Measurements from ENCODE around the gene ASF1B. TPM values are rescaled to one million over a fixed set of nuclear protein-coding genes. Genes with fewer than 3 reads are reported as not detected.
A peak's percentile ranks its signal among the peaks of the same experiment; 100 is the strongest.

ASF1B gene
- total and polyA plus RNA-seq, 4 donors: 2.7 to 11.5 (median 8.6) TPM

- H3K4me1 ChIP-seq (ENCODE audit: control insufficient read depth, insufficient read depth, low read length): no peaks in the 10 kb centered on the region
- no peaks in the 10 kb centered on the region for H3K27me3 ChIP-seq (ENCODE audit: control insufficient read depth, insufficient read depth, low read length)
- no peak overlapping the region for H3K27ac ChIP-seq (ENCODE audit: low read depth, low read length)
- H3K9me3 ChIP-seq (ENCODE audit: control insufficient read depth, insufficient read depth, low read length): no peaks in the 10 kb centered on the region
- H3K36me3 ChIP-seq (ENCODE audit: control insufficient read depth, insufficient read depth, low read length): peaks cover 87% of the 10 kb centered on the region
- DNase-seq (ENCODE audit: low read depth in 4 of 6, low spot score in 6 of 6): no peak
- WGBS (ENCODE audit: insufficient coverage): 94% methylated on average over 8 of the region's 11 CpGs
- H3K4me3 ChIP-seq (ENCODE audit: low read depth, low read length): no peak overlapping the region
Measured at GRCh38 chr19:14102102-14102696, 34.2 kb downstream of the ASF1B start.

- no peak for DNase-seq (ENCODE audit: low read depth in 4 of 6, low spot score in 6 of 6)
- H3K27me3 ChIP-seq (ENCODE audit: control insufficient read depth, insufficient read depth, low read length): no peaks in the 10 kb centered on the region
- H3K27ac ChIP-seq (ENCODE audit: low read depth, low read length): no peak overlapping the region
- 97% methylated on average over 5 of the region's 6 CpGs for WGBS (ENCODE audit: insufficient coverage)
- no peaks in the 10 kb centered on the region for H3K4me1 ChIP-seq (ENCODE audit: control insufficient read depth, insufficient read depth, low read length)
- H3K9me3 ChIP-seq (ENCODE audit: control insufficient read depth, insufficient read depth, low read length): no peaks in the 10 kb centered on the region
- H3K4me3 ChIP-seq (ENCODE audit: low read depth, low read length): no peak overlapping the region
- H3K36me3 ChIP-seq (ENCODE audit: control insufficient read depth, insufficient read depth, low read length): peaks cover 87% of the 10 kb centered on the region
Measured at GRCh38 chr19:14101003-14101545, 35.3 kb downstream of the ASF1B start.

- Histone ChIP-seq H3K4me3 (ENCODE audit: low read depth, low read length) (no peak overlapping the region), H3K27me3 (ENCODE audit: control insufficient read depth, insufficient read depth, low read length) (no peaks in the 10 kb centered on the region), H3K36me3 (ENCODE audit: control insufficient read depth, insufficient read depth, low read length) (peaks cover 66% of the 10 kb centered on the region), H3K4me1 (ENCODE audit: control insufficient read depth, insufficient read depth, low read length) (no peaks in the 10 kb centered on the region), H3K9me3 (ENCODE audit: control insufficient read depth, insufficient read depth, low read length) (no peaks in the 10 kb centered on the region), H3K27ac (ENCODE audit: low read depth, low read length) (no peak overlapping the region)
- WGBS (ENCODE audit: insufficient coverage): 79% methylated on average over 21 of the region's 21 CpGs
- DNase-seq (ENCODE audit: low read depth in 4 of 6, low spot score in 6 of 6): no peak
Measured at GRCh38 chr19:14097532-14098151, 38.7 kb downstream of the ASF1B start.

- WGBS (ENCODE audit: insufficient coverage): 100% methylated on average over 4 of the region's 11 CpGs
- no peak overlapping the region for H3K27ac ChIP-seq (ENCODE audit: low read depth, low read length)
- H3K9me3 ChIP-seq (ENCODE audit: control insufficient read depth, insufficient read depth, low read length): no peaks in the 10 kb centered on the region
- H3K36me3 ChIP-seq (ENCODE audit: control insufficient read depth, insufficient read depth, low read length): peaks cover 54% of the 10 kb centered on the region
- DNase-seq (ENCODE audit: low read depth in 4 of 6, low spot score in 6 of 6): no peak
- H3K4me1 ChIP-seq (ENCODE audit: control insufficient read depth, insufficient read depth, low read length): peaks cover 9% of the 10 kb centered on the region
- H3K27me3 ChIP-seq (ENCODE audit: control insufficient read depth, insufficient read depth, low read length): no peaks in the 10 kb centered on the region
- no peak overlapping the region for H3K4me3 ChIP-seq (ENCODE audit: low read depth, low read length)
Measured at GRCh38 chr19:14096272-14096992, 40.0 kb downstream of the ASF1B start.

DNA sequence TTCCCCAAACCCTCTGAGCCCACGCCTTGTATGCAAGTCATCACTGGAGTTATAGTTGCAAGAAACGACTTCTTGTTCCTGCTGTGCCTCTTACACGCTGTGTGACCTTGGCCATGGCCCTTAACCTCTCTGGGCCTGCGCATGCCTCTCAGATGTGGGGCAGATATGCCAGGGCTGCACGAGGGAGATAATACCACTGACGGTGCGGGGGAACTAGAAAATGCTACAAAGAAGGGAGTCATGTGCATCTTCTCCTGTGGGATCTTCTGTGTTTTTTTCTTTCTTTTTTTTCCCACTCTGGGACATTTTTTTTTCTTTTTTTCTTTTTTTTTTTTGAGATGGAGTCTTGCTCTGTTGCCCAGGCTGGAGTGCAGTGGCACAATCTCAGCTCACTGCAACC is 41.5 kb downstream of the ASF1B start:
- DNase-seq (ENCODE audit: low read depth in 4 of 6, low spot score in 6 of 6): no peak
- H3K36me3 ChIP-seq (ENCODE audit: control insufficient read depth, insufficient read depth, low read length): peaks cover 39% of the 10 kb centered on the region
- 88% methylated on average over 4 of the region's 7 CpGs for WGBS (ENCODE audit: insufficient coverage)
- no peak overlapping the region for H3K27ac ChIP-seq (ENCODE audit: low read depth, low read length)
- H3K4me1 ChIP-seq (ENCODE audit: control insufficient read depth, insufficient read depth, low read length): peaks cover 11% of the 10 kb centered on the region
- no peaks in the 10 kb centered on the region for H3K27me3 ChIP-seq (ENCODE audit: control insufficient read depth, insufficient read depth, low read length)
- no peaks in the 10 kb centered on the region for H3K9me3 ChIP-seq (ENCODE audit: control insufficient read depth, insufficient read depth, low read length)
- H3K4me3 ChIP-seq (ENCODE audit: low read depth, low read length): no peak overlapping the region

DNA sequence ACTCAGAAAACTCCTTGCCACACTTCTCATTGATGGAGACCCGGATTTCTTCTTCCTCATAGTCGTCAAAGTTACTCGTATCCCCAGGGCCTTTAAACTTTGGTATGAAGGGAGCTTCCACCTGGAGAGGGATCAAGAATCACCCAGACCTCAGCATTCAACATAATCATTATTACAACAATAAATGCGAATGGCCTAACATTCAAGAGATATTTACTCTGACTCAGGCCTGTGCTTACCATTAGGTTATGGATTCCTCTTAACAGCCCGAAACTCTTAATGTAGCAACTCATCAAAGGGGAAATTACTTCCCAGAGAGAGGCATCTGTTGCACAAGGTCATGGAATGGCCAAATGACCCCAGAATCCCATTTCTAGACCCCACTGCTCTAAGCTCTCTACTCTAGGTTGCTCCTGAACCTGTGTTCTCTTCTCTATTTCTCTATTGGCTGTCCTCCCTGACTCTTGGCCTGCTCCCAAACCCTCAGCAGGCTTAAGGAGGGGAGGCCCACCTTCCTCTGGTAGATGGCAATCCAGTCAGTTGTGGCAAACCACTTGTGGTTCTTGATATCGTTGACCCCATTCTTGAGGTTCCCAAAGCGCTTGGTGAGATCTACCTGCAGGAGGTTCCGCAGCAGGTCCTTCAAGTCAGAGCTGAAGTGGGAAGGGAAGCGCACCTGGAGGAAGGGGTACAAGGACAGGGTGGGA is 43.1 kb downstream of the ASF1B start:
- Histone ChIP-seq H3K27me3 (ENCODE audit: control insufficient read depth, insufficient read depth, low read length) (no peaks in the 10 kb centered on the region), H3K27ac (ENCODE audit: low read depth, low read length) (no peak overlapping the region), H3K4me3 (ENCODE audit: low read depth, low read length) (no peak overlapping the region), H3K9me3 (ENCODE audit: control insufficient read depth, insufficient read depth, low read length) (no peaks in the 10 kb centered on the region), H3K36me3 (ENCODE audit: control insufficient read depth, insufficient read depth, low read length) (peaks cover 36% of the 10 kb centered on the region), H3K4me1 (ENCODE audit: control insufficient read depth, insufficient read depth, low read length) (peaks cover 20% of the 10 kb centered on the region)
- WGBS (ENCODE audit: insufficient coverage): 97% methylated on average over 8 of the region's 9 CpGs
- no peak for DNase-seq (ENCODE audit: low read depth in 4 of 6, low spot score in 6 of 6)

DNA sequence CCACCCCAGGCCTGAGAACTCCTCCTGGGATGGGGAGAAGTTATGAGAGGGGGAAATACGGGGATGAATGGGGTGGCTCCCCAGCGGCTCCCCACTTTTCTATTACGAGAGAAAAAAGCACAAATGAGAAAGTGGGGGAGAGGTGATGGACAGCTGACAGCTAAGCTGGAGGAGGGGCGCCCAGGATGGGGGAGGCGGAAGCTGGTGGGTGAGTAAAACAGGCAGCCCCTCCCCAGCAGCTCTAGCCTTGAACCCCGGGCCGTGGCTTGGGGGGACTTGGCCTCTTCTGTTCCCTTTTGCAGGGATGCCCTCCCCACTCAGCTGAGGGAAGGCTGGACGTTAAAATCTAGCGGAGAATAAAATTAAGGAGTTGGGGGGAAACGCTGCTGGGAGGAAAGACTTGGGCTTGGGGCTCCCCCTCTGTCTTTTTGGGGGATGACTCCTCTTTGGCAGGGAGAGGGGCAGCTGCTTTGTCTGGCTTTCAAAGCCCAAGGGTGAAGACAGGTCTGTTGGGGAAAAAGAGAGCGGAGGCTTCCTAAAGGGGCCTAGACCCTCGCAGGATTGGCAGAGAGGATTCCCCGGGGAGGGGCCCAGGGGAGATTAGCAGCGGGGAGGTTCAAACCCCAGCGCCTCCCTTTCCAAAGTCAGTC is 44.5 kb downstream of the ASF1B start:
- no peak for DNase-seq (ENCODE audit: low read depth in 4 of 6, low spot score in 6 of 6)

DNA sequence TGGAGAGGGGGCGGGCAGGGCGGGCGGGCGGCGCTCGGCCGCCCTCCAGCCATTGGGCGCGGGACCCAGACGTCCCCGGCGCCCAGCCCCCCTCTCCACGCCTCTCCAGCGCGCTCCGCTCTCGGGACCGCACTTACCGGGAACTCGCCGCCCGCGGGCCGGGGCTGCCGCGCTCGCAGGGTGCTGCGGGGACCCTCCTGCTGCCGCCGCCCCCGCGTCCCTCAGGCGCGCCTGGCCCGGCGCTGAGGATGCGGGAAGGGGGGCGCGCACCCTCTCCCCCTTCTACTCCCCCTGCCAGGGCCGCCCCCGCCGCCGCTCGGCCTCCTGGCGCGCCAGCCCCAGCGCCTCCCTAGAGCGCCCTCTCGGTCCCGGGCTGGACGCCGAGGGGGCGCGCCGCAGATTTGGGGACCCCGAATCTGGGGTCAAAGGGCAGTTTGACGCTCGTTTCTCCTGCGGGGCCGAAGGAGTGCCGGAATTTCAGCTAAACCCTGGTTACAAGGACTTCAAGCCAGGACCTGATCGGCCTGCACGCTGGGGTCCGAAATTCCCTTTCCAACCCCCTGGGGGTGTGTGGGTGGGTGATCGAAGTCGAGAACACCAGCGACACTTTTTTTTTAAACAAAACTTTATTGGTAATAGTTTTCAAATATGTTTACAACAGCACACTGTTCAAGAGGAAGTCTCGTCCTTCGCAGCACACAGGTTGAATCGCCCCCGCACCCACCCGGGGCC is 45.1 kb downstream of the ASF1B start:
- Histone ChIP-seq H3K4me3 (ENCODE audit: low read depth, low read length) (peak overlapping the region; percentile 79), H3K27me3 (ENCODE audit: control insufficient read depth, insufficient read depth, low read length) (no peaks in the 10 kb centered on the region), H3K9me3 (ENCODE audit: control insufficient read depth, insufficient read depth, low read length) (no peaks in the 10 kb centered on the region), H3K4me1 (ENCODE audit: control insufficient read depth, insufficient read depth, low read length) (peaks cover 20% of the 10 kb centered on the region), H3K27ac (ENCODE audit: low read depth, low read length) (peak overlapping the region; percentile 93), H3K36me3 (ENCODE audit: control insufficient read depth, insufficient read depth, low read length) (peaks cover 31% of the 10 kb centered on the region)
- WGBS (ENCODE audit: insufficient coverage): under 1% methylated on average over 60 of the region's 72 CpGs
- DNase-seq (ENCODE audit: low read depth in 4 of 6, low spot score in 6 of 6): peak in 2 of 6 donors; percentile 71 to 78

More for the DNA sequence above, 44.5 kb downstream of the ASF1B start:
- H3K27ac ChIP-seq (ENCODE audit: low read depth, low read length): peak overlapping the region; percentile 93
- WGBS (ENCODE audit: insufficient coverage): 6% methylated on average over 9 of the region's 15 CpGs
- H3K9me3 ChIP-seq (ENCODE audit: control insufficient read depth, insufficient read depth, low read length): no peaks in the 10 kb centered on the region
- H3K4me1 ChIP-seq (ENCODE audit: control insufficient read depth, insufficient read depth, low read length): peaks cover 20% of the 10 kb centered on the region
- H3K36me3 ChIP-seq (ENCODE audit: control insufficient read depth, insufficient read depth, low read length): peaks cover 36% of the 10 kb centered on the region
- peak overlapping the region; percentile 79 for H3K4me3 ChIP-seq (ENCODE audit: low read depth, low read length)
- H3K27me3 ChIP-seq (ENCODE audit: control insufficient read depth, insufficient read depth, low read length): no peaks in the 10 kb centered on the region

Data from spinal cord (tissue), 10 donors.